WERI-Rb-1 (cell line): Measurements from ENCODE around the gene IQCF5.
"Not testable (repeated sequence)": the region's sequence is repeated elsewhere in the genome, so short reads cannot be mapped to it uniquely, and the experiment has no call there.

Source experiments
- DNase-seq: peaks from one replicate; pipeline ENCODE4 v3.0.0-alpha.2; 2020
- H3K27ac ChIP-seq: fragments of 250-450 bp; sonication (Bioruptor Pico); 2 replicates; pipeline ENCODE4 v1.5.1; 2020; ENCODE audit warnings: mild to moderate bottlenecking, moderate library complexity
- H3K27me3 ChIP-seq: fragments of 250-450 bp; sonication (Bioruptor Pico); 2 replicates; pipeline ENCODE4 v1.5.1; 2021; ENCODE audit warnings: mild to moderate bottlenecking, low read depth, moderate library complexity; ENCODE audit not compliant: insufficient read depth, severe bottlenecking
- H3K36me3 ChIP-seq: fragments of 250-450 bp; sonication (Bioruptor Pico); 2 replicates; pipeline ENCODE4 v1.5.1; 2020; ENCODE audit warnings: mild to moderate bottlenecking, moderate library complexity
- H3K4me3 ChIP-seq: 2 replicates; pipeline ENCODE4 v1.5.1; 2011; ENCODE audit warnings: low read depth, mild to moderate bottlenecking, control low read depth, low read length
- H3K9me3 ChIP-seq: fragments of 250-450 bp; sonication (Bioruptor Pico); 2 replicates; pipeline ENCODE4 v1.5.1; 2021; ENCODE audit warnings: mild to moderate bottlenecking, moderate library complexity; ENCODE audit not compliant: severe bottlenecking
- TF ChIP-seq, protein P1 (sequence below): IDR thresholded peaks from 2 replicates; pipeline ENCODE4 v1.5.1; 2011; ENCODE audit warnings: low read depth, mild to moderate bottlenecking, control low read depth, inconsistent platforms, low read length

Gene IQCF5

DNA sequence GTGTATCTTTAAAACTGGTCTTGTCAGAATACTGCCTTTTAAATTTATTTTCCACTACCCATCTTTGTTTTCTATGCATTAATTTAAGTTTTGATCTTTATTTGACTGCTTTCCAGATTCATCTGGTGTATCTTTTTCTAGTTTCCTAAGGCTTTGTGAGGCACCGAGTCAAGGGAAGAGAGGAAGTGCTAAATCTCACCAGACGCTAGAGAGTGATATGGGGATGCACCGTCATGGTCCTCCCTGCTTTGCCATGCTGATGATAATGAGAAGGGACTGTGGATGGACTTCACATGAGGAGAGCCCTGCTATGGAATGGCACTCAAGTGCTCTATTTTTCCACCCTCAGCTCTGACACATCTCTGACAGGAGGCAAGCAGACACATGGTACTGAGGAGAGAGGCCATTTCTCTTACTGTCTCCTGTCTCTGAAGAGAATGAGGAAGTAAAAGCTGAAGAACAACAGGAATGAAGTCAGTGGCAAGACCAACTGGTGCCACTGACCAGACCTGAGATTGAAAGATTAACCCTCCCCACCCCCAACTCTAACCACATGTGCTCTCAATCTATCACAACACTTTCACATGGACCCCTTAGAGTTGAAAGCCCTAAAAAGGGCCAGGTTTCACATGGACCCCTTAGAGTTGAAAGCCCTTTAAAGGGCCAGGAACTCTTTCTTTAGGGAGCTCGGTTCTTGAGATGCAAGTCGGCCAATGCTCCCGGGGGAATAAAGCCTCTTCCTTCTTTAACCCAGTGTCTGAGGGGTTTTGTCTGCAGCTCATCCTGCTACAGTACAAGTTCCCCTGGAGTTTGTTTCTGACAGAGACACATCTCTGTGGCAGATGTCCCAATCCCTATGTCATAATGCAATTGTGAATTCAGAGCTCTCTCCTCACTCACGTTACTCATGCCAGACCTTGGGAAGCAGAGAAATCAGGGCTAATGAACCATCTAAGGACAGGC lies 14.4 kb downstream of the IQCF5 start, which contains the start of gene IQCF2:
IQCF2 (plus strand) TSS at position 913 of the 963 bp plus-strand sequence. CDS start 52 bp downstream, outside the sequence.
- Histone ChIP-seq H3K27me3 (no peaks in the 10 kb centered on the region), H3K36me3 (no peaks in the 10 kb centered on the region), H3K27ac (no peak within 1 kb of the TSS), H3K4me3 (no peak within 1 kb of the TSS), H3K9me3 (peaks cover 3% of the 10 kb centered on the region)
- no peak for DNase-seq
- TF ChIP-seq, protein P1, sequence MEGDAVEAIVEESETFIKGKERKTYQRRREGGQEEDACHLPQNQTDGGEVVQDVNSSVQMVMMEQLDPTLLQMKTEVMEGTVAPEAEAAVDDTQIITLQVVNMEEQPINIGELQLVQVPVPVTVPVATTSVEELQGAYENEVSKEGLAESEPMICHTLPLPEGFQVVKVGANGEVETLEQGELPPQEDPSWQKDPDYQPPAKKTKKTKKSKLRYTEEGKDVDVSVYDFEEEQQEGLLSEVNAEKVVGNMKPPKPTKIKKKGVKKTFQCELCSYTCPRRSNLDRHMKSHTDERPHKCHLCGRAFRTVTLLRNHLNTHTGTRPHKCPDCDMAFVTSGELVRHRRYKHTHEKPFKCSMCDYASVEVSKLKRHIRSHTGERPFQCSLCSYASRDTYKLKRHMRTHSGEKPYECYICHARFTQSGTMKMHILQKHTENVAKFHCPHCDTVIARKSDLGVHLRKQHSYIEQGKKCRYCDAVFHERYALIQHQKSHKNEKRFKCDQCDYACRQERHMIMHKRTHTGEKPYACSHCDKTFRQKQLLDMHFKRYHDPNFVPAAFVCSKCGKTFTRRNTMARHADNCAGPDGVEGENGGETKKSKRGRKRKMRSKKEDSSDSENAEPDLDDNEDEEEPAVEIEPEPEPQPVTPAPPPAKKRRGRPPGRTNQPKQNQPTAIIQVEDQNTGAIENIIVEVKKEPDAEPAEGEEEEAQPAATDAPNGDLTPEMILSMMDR: no peak

DNA sequence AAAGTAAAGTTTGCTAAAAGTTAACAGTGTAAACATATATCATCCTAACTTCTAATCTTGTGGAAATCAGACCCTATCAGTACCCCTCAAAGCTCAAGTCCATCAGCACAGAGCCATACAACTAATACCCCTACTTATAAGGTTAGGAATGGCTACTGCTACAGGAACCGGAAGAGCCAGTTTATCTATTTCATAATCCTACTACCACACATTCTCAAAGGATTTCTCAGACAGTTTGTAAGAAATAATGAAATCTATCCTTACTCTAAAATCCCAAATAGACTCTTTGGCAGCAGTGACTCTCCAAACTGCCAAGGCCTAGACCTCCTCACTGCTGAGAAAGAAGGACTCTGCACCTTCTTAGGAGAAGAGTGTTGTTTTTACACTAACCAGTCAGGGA lies 20.0 kb downstream of the IQCF5 start:
- not testable (repeated sequence) for H3K4me3 ChIP-seq, H3K36me3 ChIP-seq, DNase-seq, H3K9me3 ChIP-seq, H3K27me3 ChIP-seq, H3K27ac ChIP-seq

DNA sequence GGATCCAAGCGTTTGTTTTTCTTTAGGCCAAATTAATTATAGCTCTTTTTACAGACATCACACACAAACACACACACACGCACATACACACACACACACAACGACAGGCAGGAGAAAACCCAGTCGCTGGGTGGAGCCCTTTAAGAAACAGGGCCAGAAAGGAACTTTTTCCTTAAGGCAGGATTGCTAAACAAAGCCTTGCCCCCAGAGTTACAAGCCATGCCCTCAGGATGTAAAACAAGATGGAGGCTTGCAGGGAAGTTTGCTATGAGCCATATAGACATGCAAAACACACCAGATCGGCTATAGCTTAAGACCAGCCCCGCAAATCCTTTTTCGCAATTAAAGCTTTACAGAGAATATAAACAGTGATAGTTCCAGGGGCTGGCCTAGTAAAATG lies 30.3 kb downstream of the IQCF5 start:
- no peaks in the 10 kb centered on the region for H3K27me3 ChIP-seq
- no peak overlapping the region for H3K4me3 ChIP-seq
- H3K9me3 ChIP-seq: peaks cover 6% of the 10 kb centered on the region
- no peaks in the 10 kb centered on the region for H3K36me3 ChIP-seq
- H3K27ac ChIP-seq: no peak overlapping the region
- TF ChIP-seq, protein P1: no peak
- no peak for DNase-seq

DNA sequence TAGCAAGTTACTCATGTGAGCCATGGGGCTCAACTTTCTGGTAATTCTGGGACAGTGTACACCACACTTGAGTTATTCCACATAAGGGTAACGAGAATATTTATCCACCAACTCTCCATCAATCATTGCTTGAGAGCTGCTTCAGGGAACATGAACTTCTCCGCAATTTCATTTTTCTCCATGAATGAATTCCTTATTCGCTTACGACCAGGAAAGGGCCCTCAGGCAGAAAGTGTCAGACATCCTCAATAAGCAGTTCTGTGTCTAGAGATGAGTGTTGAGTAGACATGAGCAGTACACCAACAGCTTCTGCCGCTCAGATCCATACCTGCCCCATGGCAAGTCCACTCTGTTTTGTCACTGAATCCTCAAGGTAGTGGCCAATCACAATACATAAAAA lies 38.8 kb downstream of the IQCF5 start:
- Histone ChIP-seq H3K36me3 (no peaks in the 10 kb centered on the region), H3K27me3 (no peaks in the 10 kb centered on the region), H3K27ac (no peak overlapping the region), H3K9me3 (no peaks in the 10 kb centered on the region), H3K4me3 (no peak overlapping the region)
- DNase-seq: no peak
- TF ChIP-seq, protein P1: no peak

DNA sequence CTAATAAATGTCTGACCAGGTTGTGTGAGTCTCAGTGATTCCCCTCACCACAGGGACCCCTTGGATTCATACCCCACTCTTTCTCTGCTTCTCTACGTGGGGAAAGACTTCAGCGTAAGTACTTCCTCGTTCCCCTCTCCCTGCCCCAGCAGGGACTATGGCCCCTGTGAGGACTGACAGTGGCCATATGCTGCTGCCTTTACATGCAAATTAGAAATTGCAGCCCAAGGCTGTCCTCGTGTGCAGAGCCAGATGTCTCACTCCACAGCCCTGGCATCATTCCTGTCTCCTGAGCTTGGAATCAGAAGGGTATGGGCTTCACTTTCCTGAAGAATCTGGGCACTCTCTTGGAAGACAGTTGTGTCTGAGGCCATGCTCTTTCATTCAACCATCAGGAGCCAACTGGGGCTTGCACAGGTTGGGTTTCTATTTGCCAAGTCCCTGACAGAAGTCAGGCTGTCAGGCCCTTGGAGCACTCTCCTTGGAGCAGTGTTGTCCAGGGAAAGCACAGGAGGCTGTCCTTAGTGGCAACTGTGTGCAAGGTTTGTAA lies 44.5 kb downstream of the IQCF5 start:
- Histone ChIP-seq H3K4me3 (no peak overlapping the region), H3K9me3 (peaks cover 5% of the 10 kb centered on the region), H3K27ac (no peak overlapping the region), H3K36me3 (no peaks in the 10 kb centered on the region), H3K27me3 (no peaks in the 10 kb centered on the region)
- TF ChIP-seq, protein P1: no peak
- DNase-seq: peak; percentile 10

DNA sequence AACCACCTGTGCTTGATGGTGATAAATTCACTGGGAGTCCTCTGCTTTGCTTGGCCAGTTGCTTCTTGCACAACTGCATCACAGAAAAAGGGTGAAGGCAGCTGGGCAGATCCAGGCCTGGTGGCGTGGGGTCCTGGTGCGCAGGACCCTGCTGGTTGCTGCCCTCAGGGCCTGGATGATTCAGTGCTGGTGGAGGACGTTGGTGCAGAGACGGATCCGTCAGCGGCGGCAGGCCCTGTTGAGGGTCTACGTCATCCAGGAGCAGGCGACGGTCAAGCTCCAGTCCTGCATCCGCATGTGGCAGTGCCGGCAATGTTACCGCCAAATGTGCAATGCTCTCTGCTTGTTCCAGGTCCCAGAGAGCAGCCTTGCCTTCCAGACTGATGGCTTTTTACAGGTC lies 45.1 kb downstream of the IQCF5 start:
- Histone ChIP-seq H3K4me3 (no peak overlapping the region), H3K36me3 (no peaks in the 10 kb centered on the region), H3K27ac (no peak overlapping the region), H3K9me3 (peaks cover 5% of the 10 kb centered on the region), H3K27me3 (no peaks in the 10 kb centered on the region)
- no peak for DNase-seq
- TF ChIP-seq, protein P1: no peak
